Measurements from ENCODE around the gene HMOX1. TPM values are rescaled to one million over a fixed set of nuclear protein-coding genes. Genes with fewer than 3 reads are reported as not detected.

HMOX1 gene, protein sequence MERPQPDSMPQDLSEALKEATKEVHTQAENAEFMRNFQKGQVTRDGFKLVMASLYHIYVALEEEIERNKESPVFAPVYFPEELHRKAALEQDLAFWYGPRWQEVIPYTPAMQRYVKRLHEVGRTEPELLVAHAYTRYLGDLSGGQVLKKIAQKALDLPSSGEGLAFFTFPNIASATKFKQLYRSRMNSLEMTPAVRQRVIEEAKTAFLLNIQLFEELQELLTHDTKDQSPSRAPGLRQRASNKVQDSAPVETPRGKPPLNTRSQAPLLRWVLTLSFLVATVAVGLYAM
- 68.3 and 93.0 TPM in 2 replicates for total RNA-seq (2022)
- percentile 88 among the genes with signal in this experiment for Bru-seq, nascent RNA
- percentile 90 among the genes with signal in this experiment for BruChase-seq, experiment 1, labeled RNA remaining after a 2-hour chase
- BruChase-seq, experiment 2, labeled RNA remaining after a 6-hour chase = percentile 83 among the genes with signal in this experiment
- long read RNA-seq, transcript HMOX1-201 (5 exons, 1,822 nt) = major isoform, 9 of 22 reads
- long read RNA-seq, partial matches to known transcripts = 11 of 22 reads
- long read RNA-seq, other reads (novel, unspliced or antisense) = 2 of 22 reads

GRCh38 chr22:35380537-35381423 lies at the start of gene HMOX1:
HMOX1 (plus strand) TSS chr22:35381096; CDS start chr22:35381174, 78 bp downstream.
- Histone ChIP-seq H3K36me3 (ENCODE audit: control insufficient read depth, insufficient read depth, low read length) (peaks cover 2% of the 10 kb centered on the region), H3K4me1 (peaks cover 45% of the 10 kb centered on the region), H3K4me3 (ENCODE audit: low read depth, low read length) (peak within 1 kb of the TSS; percentile 83), H3K27me3 (replicated peaks; ENCODE audit: control insufficient read depth, insufficient read depth, low read length) (no peaks in the 10 kb centered on the region), H3K9me3 (no peaks in the 10 kb centered on the region)
- H3K9me3 Mint-ChIP-seq (ENCODE audit: unreplicated experiment) = no peaks in the 10 kb centered on the region
- H3K4me1 Mint-ChIP-seq (ENCODE audit: low read depth, unreplicated experiment) = peaks cover 40% of the 10 kb centered on the region
- H3K36me3 Mint-ChIP-seq (ENCODE audit: insufficient read depth, unreplicated experiment) = peaks cover 78% of the 10 kb centered on the region
- intact Hi-C loops (cut with micrococcal nuclease; ENCODE audit: unreplicated experiment) = loop anchor here (2.0 kb wide), 1 partner anchor 30 kb away; no protein-coding TSS in a partner anchor
- peak; percentile 93 to 95 for DNase-seq
- TSS peak; percentile 68 for BruUV-seq (replicated peaks)
- POLR2A ChIA-PET = interaction anchor here (0.7 kb wide), 1 partner anchor 11 kb away, joined by 5 read pairs; no protein-coding TSS in a partner anchor
- H3K4me3 Mint-ChIP-seq (ENCODE audit: unreplicated experiment) = peak within 1 kb of the TSS; percentile 94
- CTCF ChIA-PET = interaction anchor here (0.6 to 1.4 kb wide), 5 partner anchors 12 to 207 kb away, joined by 3 to 5 read pairs (median 3); no protein-coding TSS in a partner anchor
- no peak for TF ChIP-seq CTCF (IDR thresholded peaks at IDR 0.05; ENCODE audit: insufficient read depth in 1 of 2, low read depth in 1 of 2, low read length in 1 of 2, severe bottlenecking in 1 of 2, unreplicated experiment in 1 of 2)
- peak within 1 kb of the TSS; percentile 96 for H3K27ac Mint-ChIP-seq (ENCODE audit: unreplicated experiment)
- H3K27me3 Mint-ChIP-seq (ENCODE audit: insufficient read depth, unreplicated experiment) = no peaks in the 10 kb centered on the region

DNA sequence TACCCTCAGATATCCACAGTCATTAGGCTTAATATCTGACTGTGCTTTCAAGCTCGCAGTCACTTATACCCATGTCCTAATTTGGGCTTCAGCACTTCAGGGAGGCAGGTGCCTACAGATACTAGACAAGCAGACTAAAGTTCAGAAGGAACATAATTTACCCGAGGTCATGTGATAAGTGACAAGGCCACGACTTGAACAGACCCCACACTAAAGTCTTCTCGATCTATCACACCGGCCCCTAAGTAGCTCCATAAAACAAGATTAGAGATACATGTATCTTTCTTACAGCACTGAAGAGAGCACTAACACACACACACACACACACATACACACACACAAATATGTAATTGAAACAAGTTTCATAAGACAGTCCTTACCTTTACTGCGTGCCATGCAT lies 48.6 kb upstream of the HMOX1 start:
- Histone ChIP-seq H3K36me3 (ENCODE audit: control insufficient read depth, insufficient read depth, low read length) (peaks cover 2% of the 10 kb centered on the region), H3K4me3 (ENCODE audit: low read depth, low read length) (no peak overlapping the region), H3K27me3 (replicated peaks; ENCODE audit: control insufficient read depth, insufficient read depth, low read length) (no peaks in the 10 kb centered on the region), H3K9me3 (no peaks in the 10 kb centered on the region), H3K4me1 (no peaks in the 10 kb centered on the region)
- Mint-ChIP-seq H3K27ac (ENCODE audit: unreplicated experiment) (no peak overlapping the region), H3K4me1 (ENCODE audit: low read depth, unreplicated experiment) (no peaks in the 10 kb centered on the region), H3K36me3 (ENCODE audit: insufficient read depth, unreplicated experiment) (peaks cover 16% of the 10 kb centered on the region), H3K27me3 (ENCODE audit: insufficient read depth, unreplicated experiment) (no peaks in the 10 kb centered on the region), H3K4me3 (ENCODE audit: unreplicated experiment) (no peak overlapping the region), H3K9me3 (ENCODE audit: unreplicated experiment) (no peaks in the 10 kb centered on the region)
- ChIA-PET POLR2A (no interaction called here), CTCF (no interaction called here)
- intact Hi-C loops (cut with micrococcal nuclease; ENCODE audit: unreplicated experiment) = no loop called here
- BruUV-seq (replicated peaks) = no TSS peak
- DNase-seq = no peak
- no peak for TF ChIP-seq CTCF (IDR thresholded peaks at IDR 0.05; ENCODE audit: insufficient read depth in 1 of 2, low read depth in 1 of 2, low read length in 1 of 2, severe bottlenecking in 1 of 2, unreplicated experiment in 1 of 2)

DNA sequence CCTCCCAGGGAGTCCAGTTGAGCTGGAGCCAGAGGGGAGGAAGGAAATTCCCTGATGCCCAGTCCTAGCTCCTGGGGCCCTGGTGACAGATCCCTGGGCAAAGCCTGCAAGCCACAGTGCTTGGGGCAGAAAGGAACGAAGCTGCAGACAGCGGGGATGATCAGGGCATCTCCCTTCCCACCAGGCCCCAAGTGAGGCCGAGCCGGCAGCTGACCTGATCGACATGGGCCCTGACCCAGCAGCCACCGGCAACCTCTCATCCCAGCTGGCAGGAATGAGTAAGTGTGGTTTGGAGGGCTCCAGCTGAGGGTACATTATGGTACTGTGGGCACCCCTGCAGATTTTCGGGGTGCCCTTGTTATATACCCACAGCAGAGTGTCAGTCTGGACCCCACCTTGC lies 47.7 kb upstream of the HMOX1 start:
- Mint-ChIP-seq H3K36me3 (ENCODE audit: insufficient read depth, unreplicated experiment) (peaks cover 15% of the 10 kb centered on the region), H3K4me1 (ENCODE audit: low read depth, unreplicated experiment) (no peaks in the 10 kb centered on the region), H3K4me3 (ENCODE audit: unreplicated experiment) (no peak overlapping the region), H3K27me3 (ENCODE audit: insufficient read depth, unreplicated experiment) (no peaks in the 10 kb centered on the region), H3K9me3 (ENCODE audit: unreplicated experiment) (no peaks in the 10 kb centered on the region), H3K27ac (ENCODE audit: unreplicated experiment) (no peak overlapping the region)
- Histone ChIP-seq H3K36me3 (ENCODE audit: control insufficient read depth, insufficient read depth, low read length) (peaks cover 2% of the 10 kb centered on the region; the same call in 1 of the 2 replicates), H3K27me3 (replicated peaks; ENCODE audit: control insufficient read depth, insufficient read depth, low read length) (no peaks in the 10 kb centered on the region), H3K9me3 (no peaks in the 10 kb centered on the region), H3K4me3 (ENCODE audit: low read depth, low read length) (no peak overlapping the region), H3K4me1 (no peaks in the 10 kb centered on the region)
- no peak for TF ChIP-seq CTCF (IDR thresholded peaks at IDR 0.05; ENCODE audit: insufficient read depth in 1 of 2, low read depth in 1 of 2, low read length in 1 of 2, severe bottlenecking in 1 of 2, unreplicated experiment in 1 of 2)
- BruUV-seq (replicated peaks) = no TSS peak
- intact Hi-C loops (cut with micrococcal nuclease; ENCODE audit: unreplicated experiment) = no loop called here
- no peak for DNase-seq
- ChIA-PET POLR2A (no interaction called here), CTCF (no interaction called here)
